Suprapubic skin (tissue), 4 donors: ENCODE data around the gene PJVK. TPM values are rescaled to one million over a fixed set of nuclear protein-coding genes. Genes with fewer than 3 reads are reported as not detected.

Experiments used
- DNase-seq, 2 donors: peaks; one replicate each; pipeline ENCODE4 v3.0.0-alpha.2; 2019; ENCODE audit warnings: low spot score in 2 of 2
- H3K27ac ChIP-seq: fragments of 200-600 bp; sonication (generic); one replicate; pipeline ENCODE4 v1.5.1; 2019
- H3K27me3 ChIP-seq: fragments of 200-600 bp; sonication (generic); one replicate; pipeline ENCODE4 v1.5.1; 2019
- H3K36me3 ChIP-seq: fragments of 200-600 bp; sonication (generic); one replicate; pipeline ENCODE4 v1.5.1; 2019
- H3K4me1 ChIP-seq: fragments of 200-600 bp; sonication (generic); one replicate; pipeline ENCODE4 v1.5.1; 2019
- H3K4me3 ChIP-seq: fragments of 200-600 bp; sonication (generic); one replicate; pipeline ENCODE4 v1.5.1; 2019; ENCODE audit warnings: mild to moderate bottlenecking
- H3K9me3 ChIP-seq: fragments of 200-600 bp; sonication (generic); one replicate; pipeline ENCODE4 v1.5.1; 2019
- EP300 ChIP-seq: sonication (generic); formaldehyde crosslinking; IDR thresholded peaks from one replicate; pipeline ENCODE4 v1.6.1; 2017; ENCODE audit warnings: antibody characterized with exemption
- POLR2A ChIP-seq, 2 donors: fragments of 450-650 bp; IDR thresholded peaks; one replicate each; pipeline ENCODE4 v1.6.1; 2017; ENCODE audit warnings: antibody characterized with exemption in 2 of 2, mild to moderate bottlenecking in 2 of 2, moderate library complexity in 2 of 2
- POLR2AphosphoS5 ChIP-seq, 3 donors: sonication (generic); formaldehyde crosslinking; IDR thresholded peaks; one replicate each; pipeline ENCODE4 v1.6.1; 2017; ENCODE audit warnings: antibody characterized with exemption in 3 of 3
- WGBS: methylation state at CpG from one replicate; pipeline ENCODE4 v1.1.5; 2018; 5-methylcytosine and 5-hydroxymethylcytosine counted together
- total RNA-seq, 4 donors: library from RNA; depleted of rRNA; stranded (reverse); fragments of >200 nt; gene quantifications; one replicate each; pipeline ENCODE4 v1.1.0, GENCODE V29; 2016
- TF ChIP-seq, protein P1 (sequence below), 2 donors: fragments of 200-600 bp in 1 of 2; fragments of 450-650 bp in 1 of 2; sonication (generic) in 1 of 2; IDR thresholded peaks; one replicate each; pipeline ENCODE4 v1.5.1; 2016 to 2019; ENCODE audit warnings: antibody characterized with exemption in 2 of 2, mild to moderate bottlenecking in 1 of 2, moderate library complexity in 1 of 2

PJVK gene
- total RNA-seq, 4 donors from 2014 or later: 1.7 to 6.6 (median 2.7) TPM

DNA sequence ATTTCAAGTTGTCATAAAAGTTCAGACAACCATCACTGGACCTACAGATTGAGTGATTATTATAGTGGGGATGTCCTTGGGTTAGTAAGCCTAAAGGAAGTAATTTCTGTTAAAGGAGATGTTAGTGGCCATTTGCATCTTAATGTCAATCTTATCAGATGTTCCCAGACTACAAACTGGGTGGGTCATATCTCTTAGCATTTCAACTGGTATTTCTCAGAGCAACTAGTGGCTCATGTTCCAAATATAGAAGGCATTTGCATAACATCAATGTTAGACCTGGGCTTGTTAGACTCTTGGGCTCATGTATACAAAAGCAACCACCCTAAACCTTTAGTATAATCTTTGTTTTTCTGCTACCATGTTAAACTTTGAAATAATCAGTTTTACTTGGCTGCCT is 47.0 kb downstream of the PJVK start:
- Histone ChIP-seq H3K36me3 (peaks cover 82% of the 10 kb centered on the region), H3K27ac (no peak overlapping the region), H3K4me3 (no peak overlapping the region), H3K9me3 (no peaks in the 10 kb centered on the region), H3K4me1 (no peaks in the 10 kb centered on the region), H3K27me3 (no peaks in the 10 kb centered on the region)
- DNase-seq: no peak
- TF ChIP-seq, protein P1, sequence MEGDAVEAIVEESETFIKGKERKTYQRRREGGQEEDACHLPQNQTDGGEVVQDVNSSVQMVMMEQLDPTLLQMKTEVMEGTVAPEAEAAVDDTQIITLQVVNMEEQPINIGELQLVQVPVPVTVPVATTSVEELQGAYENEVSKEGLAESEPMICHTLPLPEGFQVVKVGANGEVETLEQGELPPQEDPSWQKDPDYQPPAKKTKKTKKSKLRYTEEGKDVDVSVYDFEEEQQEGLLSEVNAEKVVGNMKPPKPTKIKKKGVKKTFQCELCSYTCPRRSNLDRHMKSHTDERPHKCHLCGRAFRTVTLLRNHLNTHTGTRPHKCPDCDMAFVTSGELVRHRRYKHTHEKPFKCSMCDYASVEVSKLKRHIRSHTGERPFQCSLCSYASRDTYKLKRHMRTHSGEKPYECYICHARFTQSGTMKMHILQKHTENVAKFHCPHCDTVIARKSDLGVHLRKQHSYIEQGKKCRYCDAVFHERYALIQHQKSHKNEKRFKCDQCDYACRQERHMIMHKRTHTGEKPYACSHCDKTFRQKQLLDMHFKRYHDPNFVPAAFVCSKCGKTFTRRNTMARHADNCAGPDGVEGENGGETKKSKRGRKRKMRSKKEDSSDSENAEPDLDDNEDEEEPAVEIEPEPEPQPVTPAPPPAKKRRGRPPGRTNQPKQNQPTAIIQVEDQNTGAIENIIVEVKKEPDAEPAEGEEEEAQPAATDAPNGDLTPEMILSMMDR (IDR thresholded peaks at IDR 0.05): no peak
- TF ChIP-seq POLR2A (IDR thresholded peaks at IDR 0.05): no peak
- TF ChIP-seq POLR2AphosphoS5 (IDR thresholded peaks at IDR 0.05): no peak
- no peak for TF ChIP-seq EP300

DNA sequence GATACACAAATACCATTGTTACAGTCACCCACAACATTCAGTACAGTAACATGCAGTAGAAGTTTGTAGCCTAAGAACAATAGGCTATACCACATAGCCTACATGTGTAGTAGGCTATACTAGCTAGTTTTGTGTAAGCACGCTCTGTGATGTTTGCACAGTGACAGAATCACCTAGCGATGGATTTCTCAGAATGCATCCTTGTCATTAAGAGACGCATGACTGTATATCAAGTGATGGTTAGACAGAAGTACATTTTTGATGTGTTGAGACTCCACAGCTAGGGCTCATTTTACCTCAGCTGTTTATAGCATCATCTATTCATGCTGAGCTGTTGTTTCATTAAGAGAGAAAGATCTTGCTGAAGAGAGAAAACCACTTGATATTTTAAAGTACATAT is 48.5 kb downstream of the PJVK start:
- H3K27ac ChIP-seq: no peak overlapping the region
- no peaks in the 10 kb centered on the region for H3K4me1 ChIP-seq
- no peaks in the 10 kb centered on the region for H3K9me3 ChIP-seq
- TF ChIP-seq POLR2A (IDR thresholded peaks at IDR 0.05) (no peak), EP300 (no peak), POLR2AphosphoS5 (IDR thresholded peaks at IDR 0.05) (no peak)
- TF ChIP-seq, protein P1 (IDR thresholded peaks at IDR 0.05): no peak
- no peak for DNase-seq
- WGBS: 100% methylated on average over 3 of the region's 3 CpGs
- peaks cover 81% of the 10 kb centered on the region for H3K36me3 ChIP-seq
- H3K4me3 ChIP-seq: no peak overlapping the region
- H3K27me3 ChIP-seq: no peaks in the 10 kb centered on the region

DNA sequence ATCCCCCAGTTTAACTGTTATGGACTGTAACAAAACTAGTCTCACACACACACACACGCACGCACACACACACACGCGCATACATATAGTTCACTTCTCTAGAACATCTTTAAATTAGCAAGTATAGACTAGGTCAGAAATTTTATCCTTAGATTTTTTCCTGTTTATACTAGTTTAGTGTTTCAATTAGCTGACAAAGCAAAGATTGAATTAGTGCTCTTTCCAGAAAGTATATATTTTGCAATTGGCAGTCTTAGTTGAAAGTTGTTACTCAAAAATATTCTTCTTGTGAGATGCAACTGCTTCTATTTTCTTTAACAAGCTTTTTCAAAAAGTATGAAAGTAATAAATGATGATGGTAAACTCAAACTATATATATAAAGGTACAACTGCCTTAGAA is 51.6 kb downstream of the PJVK start:
- H3K36me3 ChIP-seq: peaks cover 70% of the 10 kb centered on the region
- H3K27ac ChIP-seq: no peak overlapping the region
- WGBS: 98% methylated on average over 4 of the region's 4 CpGs
- no peaks in the 10 kb centered on the region for H3K27me3 ChIP-seq
- TF ChIP-seq POLR2AphosphoS5 (IDR thresholded peaks at IDR 0.05): no peak
- no peak for TF ChIP-seq POLR2A (IDR thresholded peaks at IDR 0.05)
- TF ChIP-seq, protein P1 (IDR thresholded peaks at IDR 0.05): no peak
- no peak for TF ChIP-seq EP300
- no peaks in the 10 kb centered on the region for H3K4me1 ChIP-seq
- no peaks in the 10 kb centered on the region for H3K9me3 ChIP-seq
- no peak overlapping the region for H3K4me3 ChIP-seq
- no peak for DNase-seq

DNA sequence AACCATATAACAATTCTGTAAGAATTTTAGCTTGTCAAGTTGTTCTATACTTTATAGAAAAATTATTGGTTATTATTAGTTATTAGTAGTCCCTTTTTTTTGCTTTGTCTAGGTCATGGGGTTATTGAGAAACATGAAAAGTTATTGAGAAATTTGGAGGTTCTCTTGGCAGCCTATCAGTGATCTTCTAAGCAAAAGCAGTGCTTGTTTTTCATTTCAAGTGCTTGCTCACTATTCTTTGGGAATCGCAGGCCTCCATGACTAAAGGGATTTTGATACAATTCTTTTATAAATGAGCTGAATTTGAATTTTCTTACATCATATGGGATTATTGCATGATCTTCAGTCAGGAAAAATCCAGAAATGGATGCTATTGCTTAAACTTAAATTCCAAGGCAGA is 54.9 kb downstream of the PJVK start:
- H3K27ac ChIP-seq: no peak overlapping the region
- peaks cover 53% of the 10 kb centered on the region for H3K36me3 ChIP-seq

DNA sequence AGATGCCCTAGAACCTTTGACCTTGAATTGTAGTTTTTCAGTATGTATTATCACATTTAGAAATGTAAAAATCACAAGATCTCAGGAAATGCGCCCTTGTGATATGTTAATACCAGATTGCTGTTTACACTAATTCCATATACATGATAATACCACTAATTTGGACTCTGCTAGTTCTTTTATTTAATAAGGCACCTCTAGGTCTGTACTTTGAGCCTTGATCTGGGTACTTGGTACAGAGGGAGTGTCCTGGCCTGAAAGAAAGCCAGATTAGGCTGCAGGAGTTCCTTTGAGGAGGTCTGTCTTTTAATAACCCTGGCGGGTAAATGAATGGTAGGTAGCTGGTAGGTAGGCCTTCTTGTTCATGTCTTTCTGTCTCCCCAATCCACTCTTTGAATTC is 55.3 kb downstream of the PJVK start:
- WGBS: 97% methylated on average over 2 of the region's 2 CpGs

More for the DNA sequence above, 54.9 kb downstream of the PJVK start:
- Histone ChIP-seq H3K4me3 (no peak overlapping the region), H3K4me1 (no peaks in the 10 kb centered on the region), H3K9me3 (no peaks in the 10 kb centered on the region), H3K27me3 (no peaks in the 10 kb centered on the region)
- no peak for DNase-seq
- WGBS: 88% methylated on average over 1 of the region's 1 CpG
- TF ChIP-seq POLR2AphosphoS5 (IDR thresholded peaks at IDR 0.05) (no peak), POLR2A (IDR thresholded peaks at IDR 0.05) (no peak), EP300 (no peak)
- TF ChIP-seq, protein P1 (IDR thresholded peaks at IDR 0.05): no peak

More for the DNA sequence above, 55.3 kb downstream of the PJVK start:
- Histone ChIP-seq H3K4me3 (no peak overlapping the region), H3K9me3 (no peaks in the 10 kb centered on the region), H3K27ac (no peak overlapping the region), H3K27me3 (no peaks in the 10 kb centered on the region), H3K36me3 (peaks cover 50% of the 10 kb centered on the region), H3K4me1 (no peaks in the 10 kb centered on the region)
- DNase-seq: no peak
- TF ChIP-seq, protein P1 (IDR thresholded peaks at IDR 0.05): no peak
- TF ChIP-seq POLR2AphosphoS5 (IDR thresholded peaks at IDR 0.05): no peak
- TF ChIP-seq POLR2A (IDR thresholded peaks at IDR 0.05): no peak
- TF ChIP-seq EP300: no peak
